HG02981 (cell line): ENCODE data around the gene PRRC2A.

ENCODE experiments used
- ATAC-seq: cut with Tn5 transposase; IDR thresholded peaks from one replicate; pipeline ENCODE4 v1.9.1; 2021; ENCODE audit warnings: mild to moderate bottlenecking, moderate library complexity; ENCODE audit not compliant: unreplicated experiment

Gene PRRC2A

DNA sequence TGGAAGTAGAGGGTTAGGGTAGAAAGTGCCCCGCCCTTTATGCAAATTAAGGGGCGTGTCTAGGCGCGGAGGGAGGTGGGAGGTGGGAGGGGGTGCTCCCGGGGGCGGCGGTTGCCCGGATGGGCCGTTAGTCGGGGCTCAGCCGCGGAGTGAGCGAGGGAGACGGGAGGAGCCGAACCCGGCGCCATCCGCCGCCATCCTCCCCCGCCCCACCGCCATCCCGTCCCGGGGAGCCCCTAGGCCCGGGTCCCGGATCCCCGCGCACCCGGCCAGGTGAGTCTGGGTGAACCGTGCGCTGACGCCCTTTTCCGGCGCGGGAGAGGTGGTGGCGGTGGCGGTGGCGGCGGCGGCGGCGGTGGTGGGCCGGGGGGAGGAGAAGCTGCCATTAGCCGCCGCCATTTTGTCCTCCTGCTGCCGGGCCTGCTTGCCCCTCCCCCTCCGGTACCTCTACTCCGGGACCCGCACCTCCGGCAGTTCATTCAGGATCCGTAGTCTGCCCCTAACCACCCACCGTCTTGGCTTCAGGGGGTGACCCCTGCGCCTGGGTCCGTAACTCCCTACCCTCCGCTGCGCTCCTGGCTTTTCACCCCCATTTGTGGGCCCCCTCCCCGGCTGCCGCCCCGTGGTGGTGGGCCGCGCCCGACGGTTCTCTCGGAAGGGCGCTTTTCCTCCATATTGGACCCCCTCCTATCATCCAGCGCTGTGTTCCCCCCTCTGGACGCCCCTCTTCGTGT lies at the start of gene PRRC2A:
Gene PRRC2A (plus strand): TSS at position 130 of the 734 bp plus-strand sequence. CDS start 2,075 bp downstream, outside the sequence.
- ATAC-seq: peak; percentile 49

GRCh38 chr6:31572041-31572911 lies 48.2 kb upstream of the PRRC2A start, which contains the start of gene LTA:
LTA (plus strand) TSS chr6:31572289; CDS start chr6:31572743, 454 bp downstream.
- ATAC-seq: peak; percentile 38

DNA sequence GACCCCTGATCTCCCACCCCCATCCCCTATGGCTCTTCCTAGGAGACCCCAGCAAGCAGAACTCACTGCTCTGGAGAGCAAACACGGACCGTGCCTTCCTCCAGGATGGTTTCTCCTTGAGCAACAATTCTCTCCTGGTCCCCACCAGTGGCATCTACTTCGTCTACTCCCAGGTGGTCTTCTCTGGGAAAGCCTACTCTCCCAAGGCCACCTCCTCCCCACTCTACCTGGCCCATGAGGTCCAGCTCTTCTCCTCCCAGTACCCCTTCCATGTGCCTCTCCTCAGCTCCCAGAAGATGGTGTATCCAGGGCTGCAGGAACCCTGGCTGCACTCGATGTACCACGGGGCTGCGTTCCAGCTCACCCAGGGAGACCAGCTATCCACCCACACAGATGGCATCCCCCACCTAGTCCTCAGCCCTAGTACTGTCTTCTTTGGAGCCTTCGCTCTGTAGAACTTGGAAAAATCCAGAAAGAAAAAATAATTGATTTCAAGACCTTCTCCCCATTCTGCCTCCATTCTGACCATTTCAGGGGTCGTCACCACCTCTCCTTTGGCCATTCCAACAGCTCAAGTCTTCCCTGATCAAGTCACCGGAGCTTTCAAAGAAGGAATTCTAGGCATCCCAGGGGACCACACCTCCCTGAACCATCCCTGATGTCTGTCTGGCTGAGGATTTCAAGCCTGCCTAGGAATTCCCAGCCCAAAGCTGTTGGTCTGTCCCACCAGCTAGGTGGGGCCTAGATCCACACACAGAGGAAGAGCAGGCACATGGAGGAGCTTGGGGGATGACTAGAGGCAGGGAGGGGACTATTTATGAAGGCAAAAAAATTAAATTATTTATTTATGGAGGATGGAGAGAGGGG lies 47.0 kb upstream of the PRRC2A start:
- ATAC-seq: no peak

DNA sequence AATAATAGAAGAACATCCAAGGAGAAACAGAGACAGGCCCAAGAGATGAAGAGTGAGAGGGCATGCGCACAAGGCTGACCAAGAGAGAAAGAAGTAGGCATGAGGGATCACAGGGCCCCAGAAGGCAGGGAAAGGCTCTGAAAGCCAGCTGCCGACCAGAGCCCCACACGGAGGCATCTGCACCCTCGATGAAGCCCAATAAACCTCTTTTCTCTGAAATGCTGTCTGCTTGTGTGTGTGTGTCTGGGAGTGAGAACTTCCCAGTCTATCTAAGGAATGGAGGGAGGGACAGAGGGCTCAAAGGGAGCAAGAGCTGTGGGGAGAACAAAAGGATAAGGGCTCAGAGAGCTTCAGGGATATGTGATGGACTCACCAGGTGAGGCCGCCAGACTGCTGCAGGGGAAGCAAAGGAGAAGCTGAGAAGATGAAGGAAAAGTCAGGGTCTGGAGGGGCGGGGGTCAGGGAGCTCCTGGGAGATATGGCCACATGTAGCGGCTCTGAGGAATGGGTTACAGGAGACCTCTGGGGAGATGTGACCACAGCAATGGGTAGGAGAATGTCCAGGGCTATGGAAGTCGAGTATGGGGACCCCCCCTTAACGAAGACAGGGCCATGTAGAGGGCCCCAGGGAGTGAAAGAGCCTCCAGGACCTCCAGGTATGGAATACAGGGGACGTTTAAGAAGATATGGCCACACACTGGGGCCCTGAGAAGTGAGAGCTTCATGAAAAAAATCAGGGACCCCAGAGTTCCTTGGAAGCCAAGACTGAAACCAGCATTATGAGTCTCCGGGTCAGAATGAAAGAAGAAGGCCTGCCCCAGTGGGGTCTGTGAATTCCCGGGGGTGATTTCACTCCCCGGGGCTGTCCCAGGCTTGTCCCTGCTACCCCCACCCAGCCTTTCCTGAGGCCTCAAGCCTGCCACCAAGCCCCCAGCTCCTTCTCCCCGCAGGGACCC lies 46.1 kb upstream of the PRRC2A start:
- ATAC-seq: no peak

- ATAC-seq: no peak
Observed at GRCh38 chr6:31575335-31575901, 45.1 kb upstream of the PRRC2A start, which contains the start of gene TNF. TNF (plus strand) TSS chr6:31575565; CDS start chr6:31575742, 177 bp downstream.

- no peak for ATAC-seq
Observed at GRCh38 chr6:31575952-31576685, 44.4 kb upstream of the PRRC2A start.

- no peak for ATAC-seq
Observed at GRCh38 chr6:31576897-31577578, 43.5 kb upstream of the PRRC2A start.

GRCh38 chr6:31577579-31577966 lies 42.9 kb upstream of the PRRC2A start:
- ATAC-seq: no peak

GRCh38 chr6:31578184-31579118 lies 42.1 kb upstream of the PRRC2A start:
- no peak for ATAC-seq

DNA sequence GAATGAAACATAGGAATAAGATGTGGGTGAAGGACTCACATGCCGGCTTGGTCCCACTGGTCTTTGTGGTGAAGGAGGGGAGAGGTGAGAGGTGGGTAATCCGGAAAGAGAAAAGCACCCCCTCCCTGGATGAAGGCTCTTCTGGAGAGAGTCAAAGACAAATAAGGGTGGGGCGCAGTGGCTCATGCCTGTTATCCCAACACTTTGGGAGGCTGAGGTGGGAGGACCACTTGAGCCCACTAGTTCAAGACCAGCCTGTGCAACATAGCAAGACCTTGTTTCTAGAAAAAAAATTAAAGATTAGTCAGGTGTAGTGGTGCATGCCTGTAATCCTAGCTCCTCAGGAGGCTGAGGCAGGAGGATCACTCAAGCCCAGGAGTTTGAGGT lies 41.4 kb upstream of the PRRC2A start:
- ATAC-seq: no peak

GRCh38 chr6:31579546-31580437 lies 40.7 kb upstream of the PRRC2A start:
- ATAC-seq: no peak

- ATAC-seq: no peak
Observed at GRCh38 chr6:31580438-31580740, 40.1 kb upstream of the PRRC2A start.

GRCh38 chr6:31580807-31581433 lies 39.6 kb upstream of the PRRC2A start:
- ATAC-seq: peak; percentile 65

DNA sequence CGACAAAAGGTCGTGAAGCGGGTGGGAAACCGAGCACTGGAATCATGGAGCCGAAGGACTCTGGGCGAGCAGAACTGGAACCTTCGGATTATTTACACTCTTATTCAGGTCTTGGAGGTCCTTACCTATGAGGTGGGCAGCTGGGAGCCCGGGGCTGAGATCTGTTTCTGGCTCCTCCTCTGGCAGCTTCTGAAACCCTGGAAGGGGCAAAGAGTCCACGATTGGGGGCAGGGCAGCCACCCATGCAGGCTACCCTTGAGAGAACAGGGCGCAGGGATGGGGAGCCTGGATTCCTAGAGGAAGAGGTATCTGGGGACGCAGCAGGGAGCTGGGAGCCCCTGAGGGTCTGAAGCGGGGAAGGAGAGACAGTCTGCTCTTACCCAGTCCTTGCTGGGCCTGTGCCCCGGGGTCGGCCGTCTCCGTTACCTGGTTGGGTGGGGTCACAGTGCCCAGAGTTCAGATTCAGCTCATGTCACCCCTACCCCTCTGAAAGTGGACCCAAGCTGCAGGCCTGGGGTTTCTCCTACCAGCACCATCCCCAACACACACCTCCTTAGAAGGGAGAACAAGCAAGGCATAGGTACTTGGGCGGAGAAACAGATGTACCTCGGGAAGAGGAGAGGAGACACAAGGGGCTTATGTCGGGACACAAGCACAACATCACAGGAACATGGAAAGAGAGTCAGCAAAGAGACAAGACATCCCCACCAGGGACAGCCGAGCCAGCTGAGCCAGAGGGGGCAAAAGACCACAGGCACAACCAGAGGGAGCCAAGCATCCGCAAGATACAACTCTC lies 38.9 kb upstream of the PRRC2A start:
- no peak for ATAC-seq

- no peak for ATAC-seq
Observed at GRCh38 chr6:31582230-31582643, 38.3 kb upstream of the PRRC2A start, which contains the start of gene LTB. LTB (minus strand) TSS chr6:31582424; CDS start chr6:31582417, 7 bp downstream.
